RWPE1 (cell line): ENCODE results near the gene IFNL3.
"Not testable (repeated sequence)": the region's sequence is repeated elsewhere in the genome, so short reads cannot be mapped to it uniquely, and the experiment has no call there.

ENCODE experiments used
- CTCF ChIA-PET: fragments of 350-600 bp; sonication (Branson Sonifier 250); formaldehyde crosslinking; extraction: SDS; loops from one replicate; lab custom pipeline; 2021; lab: Yijun Ruan, JAX
- POLR2A ChIA-PET: fragments of 400-600 bp; formaldehyde crosslinking; extraction: SDS; loops from one replicate; lab custom pipeline; 2020; ENCODE audit warnings: antibody characterized with exemption; ENCODE audit not compliant: low non-redundant PET; lab: Yijun Ruan, JAX
- DNase-seq: peaks from one replicate; pipeline ENCODE4 v3.0.0; 2012; ENCODE audit warnings: low spot score
- H3K27ac ChIP-seq: fragments of 450-650 bp; 2 replicates; pipeline ENCODE4 v1.5.1; 2017
- CTCF ChIP-seq: fragments of 450-650 bp; conservative IDR thresholded peaks from 2 replicates; pipeline ENCODE4 v1.5.1; 2017; ENCODE audit warnings: low read depth, mild to moderate bottlenecking

Gene IFNL3

GRCh38 chr19:39252458-39252857, 7.7 kb upstream of the IFNL3 start:
- TF ChIP-seq CTCF: no peak
- POLR2A ChIA-PET: no interaction called here
- DNase-seq: no peak
- H3K27ac ChIP-seq: no peak overlapping the region
- CTCF ChIA-PET: no interaction called here

GRCh38 chr19:39251846-39252245, 7.0 kb upstream of the IFNL3 start:
- POLR2A ChIA-PET: no interaction called here

GRCh38 chr19:39251081-39251480, 6.3 kb upstream of the IFNL3 start:
- CTCF ChIA-PET: interaction anchor here (1.1 kb wide), 1 partner anchor 141 kb away, joined by 5 read pairs; no protein-coding TSS in a partner anchor

More at GRCh38 chr19:39251846-39252245, 7.0 kb upstream of the IFNL3 start:
- CTCF ChIA-PET: interaction anchor here (1.1 kb wide), 1 partner anchor 142 kb away, joined by 5 read pairs; no protein-coding TSS in a partner anchor
- no peak for TF ChIP-seq CTCF
- H3K27ac ChIP-seq: no peak overlapping the region
- no peak for DNase-seq

GRCh38 chr19:39248806-39249205, 4.0 kb upstream of the IFNL3 start, which contains the start of gene IFNL4:
Gene IFNL4, minus strand, starts transcription at chr19:39248856.
- TF ChIP-seq CTCF: no peak
- DNase-seq: no peak
- POLR2A ChIA-PET: no interaction called here
- CTCF ChIA-PET: no interaction called here
- no peak within 1 kb of the TSS for H3K27ac ChIP-seq

More at GRCh38 chr19:39251081-39251480, 6.3 kb upstream of the IFNL3 start:
- no peak for DNase-seq
- H3K27ac ChIP-seq: no peak overlapping the region
- POLR2A ChIA-PET: no interaction called here
- no peak for TF ChIP-seq CTCF

- no peak for TF ChIP-seq CTCF
- no peak overlapping the region for H3K27ac ChIP-seq
- DNase-seq: no peak
- ChIA-PET POLR2A (no interaction called here), CTCF (interaction anchor here (0.6 to 0.8 kb wide), 3 partner anchors 68 to 1411 kb away, joined by 3 to 4 read pairs (median 4); no protein-coding TSS in a partner anchor)
These were observed 3.2 kb upstream of the IFNL3 start for GRCh38 chr19:39247701-39248664.

GRCh38 chr19:39246951-39247669, 2.3 kb upstream of the IFNL3 start:
- CTCF ChIA-PET: interaction anchor here (0.8 kb wide), 1 partner anchor 101 kb away, joined by 4 read pairs; no protein-coding TSS in a partner anchor
- POLR2A ChIA-PET: no interaction called here
- no peak for TF ChIP-seq CTCF
- H3K27ac ChIP-seq: no peak overlapping the region
- no peak for DNase-seq

GRCh38 chr19:39245166-39245565, 360 bp upstream of the IFNL3 start:
- H3K27ac ChIP-seq, CTCF ChIA-PET, POLR2A ChIA-PET, DNase-seq: not testable (repeated sequence)

- DNase-seq, CTCF ChIA-PET, H3K27ac ChIP-seq, POLR2A ChIA-PET: not testable (repeated sequence)
These were observed 1.1 kb downstream of the IFNL3 start for GRCh38 chr19:39243741-39244140.
